GM19351 (cell line): ENCODE measurements around the gene SLC12A3.

Experiments
- ATAC-seq: cut with Tn5 transposase; IDR thresholded peaks from one replicate; pipeline ENCODE4 v1.9.1; 2021; ENCODE audit warnings: mild to moderate bottlenecking, moderate library complexity; ENCODE audit not compliant: unreplicated experiment

The SLC12A3 gene

GRCh38 chr16:56889206-56889605 lies 24.2 kb downstream of the SLC12A3 start:
- peak; percentile 27 for ATAC-seq

GRCh38 chr16:56891685-56892084 lies 26.7 kb downstream of the SLC12A3 start:
- ATAC-seq, result no peak

- no peak for ATAC-seq
These were observed 27.7 kb downstream of the SLC12A3 start for GRCh38 chr16:56892705-56893104.

GRCh38 chr16:56894331-56894917 lies 29.4 kb downstream of the SLC12A3 start:
- ATAC-seq, result no peak

GRCh38 chr16:56895813-56896212 lies 30.8 kb downstream of the SLC12A3 start:
- no peak for ATAC-seq

GRCh38 chr16:56896244-56896643 lies 31.2 kb downstream of the SLC12A3 start:
- no peak for ATAC-seq

GRCh38 chr16:56897026-56897799 lies 32.2 kb downstream of the SLC12A3 start:
- ATAC-seq, result no peak

- ATAC-seq, result peak; percentile 88
These were observed 33.8 kb downstream of the SLC12A3 start for GRCh38 chr16:56898847-56899246.

GRCh38 chr16:56903866-56904265 lies 38.9 kb downstream of the SLC12A3 start:
- ATAC-seq, result no peak

GRCh38 chr16:56907401-56907800 lies 42.4 kb downstream of the SLC12A3 start:
- ATAC-seq, result no peak

- no peak for ATAC-seq
These were observed 44.5 kb downstream of the SLC12A3 start for GRCh38 chr16:56909527-56909979.

GRCh38 chr16:56910112-56910511 lies 45.1 kb downstream of the SLC12A3 start:
- no peak for ATAC-seq

- ATAC-seq, result no peak
These were observed 45.9 kb downstream of the SLC12A3 start for GRCh38 chr16:56910654-56911539.

- peak; percentile 75 for ATAC-seq
These were observed 47.0 kb downstream of the SLC12A3 start for GRCh38 chr16:56911771-56912571.

- no peak for ATAC-seq
These were observed 48.0 kb downstream of the SLC12A3 start for GRCh38 chr16:56912746-56913708.

GRCh38 chr16:56914896-56915295 lies 49.9 kb downstream of the SLC12A3 start:
- no peak for ATAC-seq

- no peak for ATAC-seq
These were observed 50.5 kb downstream of the SLC12A3 start for GRCh38 chr16:56915336-56916119.

- peak; percentile 67 for ATAC-seq
These were observed 51.8 kb downstream of the SLC12A3 start for GRCh38 chr16:56916571-56917403.
